LNCaP clone FGC (cell line): ENCODE results near the gene ARHGAP32.
"Not testable (repeated sequence)": the region's sequence is repeated elsewhere in the genome, so short reads cannot be mapped to it uniquely, and the experiment has no call there.

Experiments
- DNase-seq: peaks from one replicate; pipeline ENCODE4 v3.0.0-alpha.2; 2011; ENCODE audit warnings: low read depth
- H3K4me3 ChIP-seq: 2 replicates; pipeline ENCODE4 v1.5.1; 2011; ENCODE audit warnings: mild to moderate bottlenecking, low read depth, low read length, control low read depth
- TF ChIP-seq, protein P1 (sequence below): IDR thresholded peaks from 2 replicates; pipeline ENCODE4 v1.5.1; 2012; ENCODE audit warnings: mild to moderate bottlenecking; ENCODE audit not compliant: control insufficient read depth, insufficient read depth; ENCODE audit errors: extremely low read depth

ARHGAP32 gene

DNA sequence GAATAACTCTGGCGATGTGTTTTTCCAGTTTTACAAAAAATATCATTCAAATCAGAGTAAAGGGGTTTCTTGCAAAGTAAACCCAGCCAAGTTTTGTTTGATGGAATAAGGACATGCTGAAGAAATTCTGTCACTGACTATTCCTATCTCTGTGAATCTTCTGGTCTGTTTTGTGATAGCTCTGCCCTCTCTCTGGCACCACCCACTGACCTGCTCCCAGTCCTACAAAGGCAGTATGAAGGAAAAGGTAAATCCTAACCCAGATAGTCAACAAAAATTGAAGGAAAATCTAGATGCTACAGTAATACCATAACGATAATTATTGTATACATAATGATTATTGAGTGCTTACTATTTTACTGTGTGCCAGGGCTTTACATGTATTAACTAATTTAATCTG, 173.1 kb downstream of the ARHGAP32 start:
- TF ChIP-seq, protein P1, sequence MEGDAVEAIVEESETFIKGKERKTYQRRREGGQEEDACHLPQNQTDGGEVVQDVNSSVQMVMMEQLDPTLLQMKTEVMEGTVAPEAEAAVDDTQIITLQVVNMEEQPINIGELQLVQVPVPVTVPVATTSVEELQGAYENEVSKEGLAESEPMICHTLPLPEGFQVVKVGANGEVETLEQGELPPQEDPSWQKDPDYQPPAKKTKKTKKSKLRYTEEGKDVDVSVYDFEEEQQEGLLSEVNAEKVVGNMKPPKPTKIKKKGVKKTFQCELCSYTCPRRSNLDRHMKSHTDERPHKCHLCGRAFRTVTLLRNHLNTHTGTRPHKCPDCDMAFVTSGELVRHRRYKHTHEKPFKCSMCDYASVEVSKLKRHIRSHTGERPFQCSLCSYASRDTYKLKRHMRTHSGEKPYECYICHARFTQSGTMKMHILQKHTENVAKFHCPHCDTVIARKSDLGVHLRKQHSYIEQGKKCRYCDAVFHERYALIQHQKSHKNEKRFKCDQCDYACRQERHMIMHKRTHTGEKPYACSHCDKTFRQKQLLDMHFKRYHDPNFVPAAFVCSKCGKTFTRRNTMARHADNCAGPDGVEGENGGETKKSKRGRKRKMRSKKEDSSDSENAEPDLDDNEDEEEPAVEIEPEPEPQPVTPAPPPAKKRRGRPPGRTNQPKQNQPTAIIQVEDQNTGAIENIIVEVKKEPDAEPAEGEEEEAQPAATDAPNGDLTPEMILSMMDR = peak; percentile 44; the same call in 1 of the 2 replicates
- no peak for DNase-seq
- H3K4me3 ChIP-seq = no peak overlapping the region

DNA sequence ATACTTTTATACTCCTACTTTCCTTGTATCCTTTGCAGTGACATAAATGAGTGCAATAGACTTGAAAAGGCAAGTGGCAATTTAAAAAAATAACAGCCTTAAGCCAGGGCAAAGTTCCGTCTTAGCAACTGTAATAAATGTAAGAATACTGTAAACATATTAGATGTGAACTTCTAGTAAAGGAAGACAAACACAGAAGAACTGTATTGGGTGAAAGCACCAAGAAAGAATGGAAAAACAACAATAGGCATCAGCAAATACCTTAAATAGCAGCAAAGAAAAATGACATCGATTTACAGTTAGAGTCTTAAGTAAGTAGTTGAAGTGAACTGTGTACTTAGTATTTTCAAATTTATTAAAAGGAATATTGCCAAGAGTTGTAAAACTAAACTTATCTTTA, 174.0 kb downstream of the ARHGAP32 start:
- TF ChIP-seq, protein P1 = no peak
- peak; percentile 50 for DNase-seq
- H3K4me3 ChIP-seq = no peak overlapping the region

DNA sequence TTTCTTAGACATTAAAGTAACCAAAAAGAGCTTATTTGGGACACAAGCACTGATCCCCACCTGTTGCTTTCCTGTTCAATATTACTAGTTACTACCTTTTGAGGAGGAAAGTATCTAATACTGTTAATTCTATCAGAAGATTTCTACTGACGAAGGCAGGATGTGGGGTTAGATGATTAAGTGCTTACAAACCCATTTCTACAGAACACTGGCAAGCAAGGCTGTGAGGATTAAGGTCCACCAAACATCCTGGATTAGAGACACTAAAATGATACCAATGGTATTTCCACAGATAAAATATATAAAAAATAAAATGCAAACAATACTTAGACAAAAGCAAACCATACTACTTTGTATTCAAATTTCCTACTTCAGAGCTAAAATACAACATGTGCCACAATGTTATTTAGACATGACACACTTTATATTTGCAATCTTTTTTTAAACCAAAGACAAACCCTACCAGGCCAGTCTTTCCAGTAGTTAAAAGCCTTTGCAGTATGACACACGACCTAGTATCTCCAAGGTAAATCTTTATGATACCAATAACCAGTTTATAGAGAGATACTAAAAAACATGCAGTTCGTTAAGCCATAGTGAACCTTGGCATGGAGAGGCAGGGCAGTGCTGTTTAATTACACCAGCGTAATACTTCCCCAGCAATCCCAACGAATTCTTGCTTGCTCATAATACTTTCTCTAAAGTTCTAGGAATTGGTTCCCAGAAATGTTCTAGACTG, 178.2 kb downstream of the ARHGAP32 start:
- DNase-seq = peak; percentile 100
- peak overlapping the region; percentile 12; the same call in 1 of the 2 replicates for H3K4me3 ChIP-seq
- TF ChIP-seq, protein P1 = no peak

DNA sequence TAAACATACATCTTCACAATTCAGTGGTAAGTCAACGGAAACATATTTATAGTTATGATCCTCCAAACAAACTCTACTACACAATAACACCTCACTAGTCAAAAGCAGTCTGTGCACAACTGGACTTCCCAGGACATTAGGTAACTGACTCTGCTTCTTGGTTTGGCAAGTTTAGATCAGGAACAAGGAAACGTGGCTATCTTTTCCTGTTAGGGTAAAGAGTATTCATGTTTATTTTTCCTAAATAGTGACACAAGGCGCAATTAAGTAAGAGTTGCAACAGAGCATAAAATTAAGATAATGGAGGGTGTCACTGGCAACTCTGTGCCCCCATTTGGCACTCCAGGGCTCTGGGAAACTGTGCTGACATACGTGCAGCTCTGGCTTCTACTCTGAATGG, 179.2 kb downstream of the ARHGAP32 start:
- peak; percentile 63 for DNase-seq
- TF ChIP-seq, protein P1 = no peak
- peak overlapping the region; percentile 25 for H3K4me3 ChIP-seq

DNA sequence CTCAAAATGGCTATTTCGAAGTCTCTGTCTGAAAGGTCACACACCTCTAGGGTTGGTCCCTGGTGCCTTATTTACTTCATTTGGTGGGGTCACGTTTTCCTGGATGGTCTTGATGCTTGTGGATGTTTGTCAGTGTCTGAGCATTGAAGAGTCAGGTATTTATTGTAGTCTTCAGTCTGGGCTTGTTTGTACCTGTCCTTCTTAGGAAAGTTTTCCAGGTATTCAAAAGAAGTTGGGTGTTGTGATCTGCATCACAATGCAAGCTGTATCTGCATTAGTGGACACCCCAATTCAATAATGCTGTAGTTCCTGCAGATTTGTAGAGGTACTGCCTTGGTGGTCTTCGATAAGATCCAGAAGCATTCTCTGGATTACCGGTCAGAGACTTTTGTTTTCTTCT, 186.0 kb downstream of the ARHGAP32 start:
- no peak for DNase-seq
- H3K4me3 ChIP-seq = no peak overlapping the region
- TF ChIP-seq, protein P1 = no peak

DNA sequence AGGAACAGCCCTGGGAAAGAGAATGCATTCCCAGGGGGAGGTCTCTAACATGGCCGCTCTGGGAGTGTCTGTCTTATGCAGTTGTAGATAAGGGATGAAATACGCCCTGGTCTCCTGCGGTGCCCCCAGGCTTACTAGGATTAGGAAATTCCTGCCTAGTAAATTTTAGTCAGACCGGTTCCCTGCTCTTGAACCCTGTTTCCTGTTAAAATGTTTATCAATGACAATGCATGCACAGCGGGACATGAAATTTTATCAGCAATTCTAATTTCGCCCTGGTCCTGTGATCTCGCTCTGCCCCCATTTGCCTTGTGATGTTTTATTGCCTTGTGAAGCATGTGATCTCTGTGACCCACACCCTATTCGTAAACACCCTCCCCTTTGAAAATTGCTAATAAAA, 193.0 kb downstream of the ARHGAP32 start:
- H3K4me3 ChIP-seq, DNase-seq: not testable (repeated sequence)

DNA sequence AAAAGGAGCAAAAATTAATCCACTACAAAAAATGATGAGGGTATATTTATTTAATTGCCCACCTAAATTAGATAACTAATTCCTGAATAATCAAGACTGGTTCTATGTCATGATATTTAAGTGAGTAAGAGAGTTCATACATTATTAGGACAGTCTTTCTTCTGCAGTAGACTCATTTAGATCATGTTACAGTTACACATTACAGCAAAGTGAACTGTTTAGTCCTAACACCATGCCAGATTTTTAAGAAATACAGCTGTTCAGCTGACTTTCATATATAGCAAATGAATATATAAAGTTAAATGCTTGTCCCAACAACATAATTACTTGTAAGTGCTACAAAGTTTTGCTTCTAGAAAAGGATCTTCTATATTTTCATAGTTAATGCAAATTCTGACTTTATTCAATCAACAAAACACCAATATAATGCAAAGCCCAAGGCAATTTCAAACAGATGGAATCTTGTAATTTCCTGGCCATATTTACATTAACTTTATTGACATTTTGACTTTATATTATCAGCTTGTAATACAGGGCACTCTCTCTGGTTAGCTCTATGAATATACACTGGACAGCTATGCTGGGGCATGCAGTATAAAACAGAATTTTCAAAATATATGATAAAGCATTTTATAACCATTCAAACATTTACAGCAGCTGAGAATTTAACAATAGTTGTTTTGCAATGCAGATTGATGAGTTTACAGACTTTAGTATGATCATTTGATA, 203.7 kb downstream of the ARHGAP32 start:
- peak; percentile 18 for DNase-seq
- H3K4me3 ChIP-seq = no peak overlapping the region
- TF ChIP-seq, protein P1 = no peak
